Mammary epithelial cell (primary cell): ENCODE data around the gene APEX1.

Experiments used
- EZH2 ChIP-seq: IDR thresholded peaks from 2 replicates; pipeline ENCODE4 v1.6.1; 2012; ENCODE audit warnings: low read length, inconsistent platforms, borderline replicate concordance
- TF ChIP-seq, protein P1 (sequence below), 2 donors: IDR thresholded peaks in 1 of 2; conservative IDR thresholded peaks in 1 of 2; 2 replicates each; pipeline ENCODE4 v1.5.1; 2011 to 2012; ENCODE audit warnings: inconsistent platforms in 2 of 2, low read length in 2 of 2, mild to moderate bottlenecking in 2 of 2, control low read depth in 1 of 2, low read depth in 1 of 2; ENCODE audit not compliant: insufficient read depth in 1 of 2; ENCODE audit errors: extremely low read depth in 1 of 2

DNA sequence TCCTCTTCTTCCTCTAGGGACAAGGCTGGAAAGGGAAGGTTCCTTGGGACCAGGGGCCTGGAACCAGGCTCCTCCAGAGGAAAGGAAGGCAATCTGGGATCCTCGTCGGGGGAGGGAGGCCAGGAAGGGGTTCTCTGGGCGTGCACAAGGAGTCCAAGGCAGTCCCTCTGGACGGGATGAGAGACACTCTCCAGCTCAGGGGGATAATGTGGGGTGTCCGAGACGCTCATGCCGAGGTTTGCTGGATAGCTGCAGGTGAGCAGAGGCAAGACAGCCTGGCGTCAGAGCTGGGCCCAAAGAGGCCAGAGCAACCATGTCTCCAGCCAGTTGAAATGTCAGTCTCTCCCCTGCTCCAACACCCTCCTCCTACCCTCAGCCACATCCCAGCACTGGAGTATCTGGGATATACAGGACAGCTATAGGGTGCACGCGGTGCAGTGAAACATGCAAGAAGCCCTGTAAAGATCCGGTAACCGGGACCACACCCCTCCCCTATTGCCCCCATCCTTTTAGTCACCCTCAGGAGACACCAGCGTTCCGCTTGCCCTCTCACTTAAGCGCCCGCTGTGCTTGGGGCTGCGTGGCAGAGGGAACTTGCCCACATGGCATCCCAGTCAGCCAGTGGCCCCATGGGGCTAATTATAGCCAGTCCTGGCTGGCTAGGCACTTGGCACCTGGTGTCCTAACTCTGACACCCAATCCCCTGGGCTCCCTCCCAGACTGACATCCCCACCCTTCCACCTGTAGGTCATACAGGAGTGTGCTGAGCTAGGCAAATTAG lies 19.3 kb upstream of the APEX1 start, which contains the start of gene KLHL33:
- TF ChIP-seq, protein P1, sequence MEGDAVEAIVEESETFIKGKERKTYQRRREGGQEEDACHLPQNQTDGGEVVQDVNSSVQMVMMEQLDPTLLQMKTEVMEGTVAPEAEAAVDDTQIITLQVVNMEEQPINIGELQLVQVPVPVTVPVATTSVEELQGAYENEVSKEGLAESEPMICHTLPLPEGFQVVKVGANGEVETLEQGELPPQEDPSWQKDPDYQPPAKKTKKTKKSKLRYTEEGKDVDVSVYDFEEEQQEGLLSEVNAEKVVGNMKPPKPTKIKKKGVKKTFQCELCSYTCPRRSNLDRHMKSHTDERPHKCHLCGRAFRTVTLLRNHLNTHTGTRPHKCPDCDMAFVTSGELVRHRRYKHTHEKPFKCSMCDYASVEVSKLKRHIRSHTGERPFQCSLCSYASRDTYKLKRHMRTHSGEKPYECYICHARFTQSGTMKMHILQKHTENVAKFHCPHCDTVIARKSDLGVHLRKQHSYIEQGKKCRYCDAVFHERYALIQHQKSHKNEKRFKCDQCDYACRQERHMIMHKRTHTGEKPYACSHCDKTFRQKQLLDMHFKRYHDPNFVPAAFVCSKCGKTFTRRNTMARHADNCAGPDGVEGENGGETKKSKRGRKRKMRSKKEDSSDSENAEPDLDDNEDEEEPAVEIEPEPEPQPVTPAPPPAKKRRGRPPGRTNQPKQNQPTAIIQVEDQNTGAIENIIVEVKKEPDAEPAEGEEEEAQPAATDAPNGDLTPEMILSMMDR (conservative IDR thresholded peaks at IDR 0.05 in 1 of 2, IDR thresholded peaks at IDR 0.05 in 1 of 2; ENCODE audit: extremely low read depth in 1 of 2, insufficient read depth in 1 of 2, low read depth in 1 of 2, low read length in 2 of 2), result no peak
- no peak for TF ChIP-seq EZH2
